ENCODE data around the gene FMNL1. TPM values are rescaled to one million over a fixed set of nuclear protein-coding genes. Genes with fewer than 3 reads are reported as not detected.

The FMNL1 gene
- total RNA-seq, 1 donor from 2014 or later: 26.0 TPM

DNA sequence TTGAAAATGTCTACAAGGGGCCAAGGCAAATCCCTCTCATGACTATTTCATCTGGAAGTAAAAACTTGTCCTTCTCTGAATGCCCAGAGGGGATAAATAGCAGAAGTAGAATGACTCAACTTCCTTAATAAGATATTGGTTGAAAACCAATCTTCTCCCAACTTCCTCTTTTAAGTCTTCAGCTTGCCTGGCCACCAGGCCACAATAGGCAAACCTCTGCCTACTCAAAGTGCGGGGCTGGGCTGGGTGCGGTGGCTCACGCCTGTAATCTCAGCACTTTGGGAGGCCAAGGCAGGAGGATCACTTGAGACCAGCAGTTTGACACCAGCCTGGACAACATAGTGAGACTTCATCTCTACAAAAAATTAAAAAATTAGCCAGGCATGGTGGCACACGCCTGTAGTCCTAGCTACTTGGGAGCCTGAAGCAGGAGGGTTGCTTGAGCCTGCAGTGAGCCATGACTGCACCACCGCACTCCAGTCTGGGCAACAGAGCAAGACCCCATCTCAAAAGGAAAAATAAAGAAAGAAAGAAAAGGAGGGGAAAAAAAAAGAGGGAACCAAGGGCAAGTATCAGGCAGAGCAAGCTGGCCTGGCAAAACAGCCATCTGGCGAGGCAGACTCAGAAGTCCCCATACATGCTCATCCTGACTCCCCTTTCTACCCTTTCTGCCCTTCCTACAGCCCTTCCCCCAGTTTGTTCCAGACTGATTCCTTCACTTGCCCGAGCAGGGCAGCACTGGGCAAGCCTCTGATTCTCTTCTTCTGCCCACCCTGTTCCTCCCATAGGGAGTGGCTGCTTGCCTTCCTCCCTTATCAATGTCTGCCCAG lies 74.5 kb downstream of the FMNL1 start:
- TF ChIP-seq, protein P1, sequence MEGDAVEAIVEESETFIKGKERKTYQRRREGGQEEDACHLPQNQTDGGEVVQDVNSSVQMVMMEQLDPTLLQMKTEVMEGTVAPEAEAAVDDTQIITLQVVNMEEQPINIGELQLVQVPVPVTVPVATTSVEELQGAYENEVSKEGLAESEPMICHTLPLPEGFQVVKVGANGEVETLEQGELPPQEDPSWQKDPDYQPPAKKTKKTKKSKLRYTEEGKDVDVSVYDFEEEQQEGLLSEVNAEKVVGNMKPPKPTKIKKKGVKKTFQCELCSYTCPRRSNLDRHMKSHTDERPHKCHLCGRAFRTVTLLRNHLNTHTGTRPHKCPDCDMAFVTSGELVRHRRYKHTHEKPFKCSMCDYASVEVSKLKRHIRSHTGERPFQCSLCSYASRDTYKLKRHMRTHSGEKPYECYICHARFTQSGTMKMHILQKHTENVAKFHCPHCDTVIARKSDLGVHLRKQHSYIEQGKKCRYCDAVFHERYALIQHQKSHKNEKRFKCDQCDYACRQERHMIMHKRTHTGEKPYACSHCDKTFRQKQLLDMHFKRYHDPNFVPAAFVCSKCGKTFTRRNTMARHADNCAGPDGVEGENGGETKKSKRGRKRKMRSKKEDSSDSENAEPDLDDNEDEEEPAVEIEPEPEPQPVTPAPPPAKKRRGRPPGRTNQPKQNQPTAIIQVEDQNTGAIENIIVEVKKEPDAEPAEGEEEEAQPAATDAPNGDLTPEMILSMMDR (IDR thresholded peaks at IDR 0.05; ENCODE audit: insufficient read depth, low read length, poor library complexity, severe bottlenecking): no peak
- no peaks in the 10 kb centered on the region for H3K27me3 ChIP-seq (ENCODE audit: control insufficient read depth, insufficient read depth, low read length)
- H3K4me3 ChIP-seq (ENCODE audit: low read depth, low read length): no peak overlapping the region
- H3K36me3 ChIP-seq (ENCODE audit: control insufficient read depth, insufficient read depth, low read length): no peaks in the 10 kb centered on the region
- no peak for DNase-seq (ENCODE audit: low read depth)

DNA sequence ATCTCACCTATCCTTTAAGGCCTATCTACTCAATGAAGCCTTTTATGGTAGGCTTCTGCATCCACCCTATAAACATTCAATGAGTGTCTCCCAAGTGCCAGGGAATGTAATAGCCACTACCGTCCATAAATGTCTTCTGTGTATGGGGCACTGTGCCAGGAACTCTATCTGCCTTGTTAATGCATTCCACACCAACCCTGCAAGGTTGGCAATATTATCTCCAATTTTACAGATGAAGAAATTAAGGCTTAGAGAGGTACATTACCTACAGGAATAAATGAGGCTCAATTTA lies 75.1 kb downstream of the FMNL1 start:
- TF ChIP-seq, protein P1 (IDR thresholded peaks at IDR 0.05; ENCODE audit: insufficient read depth, low read length, poor library complexity, severe bottlenecking): no peak
- no peak for DNase-seq (ENCODE audit: low read depth)
- Histone ChIP-seq H3K27me3 (ENCODE audit: control insufficient read depth, insufficient read depth, low read length) (no peaks in the 10 kb centered on the region), H3K36me3 (ENCODE audit: control insufficient read depth, insufficient read depth, low read length) (no peaks in the 10 kb centered on the region), H3K4me3 (ENCODE audit: low read depth, low read length) (no peak overlapping the region)

Other genes starting within 250 kb of the FMNL1 start
- gene DCAKD, start 170.3 kb upstream of the FMNL1 start, total RNA-seq: 61.5 and 65.9 TPM in 2 replicates
- gene NMT1, start 160.6 kb upstream of the FMNL1 start, total RNA-seq: 68.0 and 82.0 TPM in 2 replicates
- gene PLCD3, start 89.4 kb upstream of the FMNL1 start, total RNA-seq: 54.5 and 61.9 TPM in 2 replicates
- 7.1 and 8.2 TPM in 2 replicates for gene ACBD4, start 86.2 kb upstream of the FMNL1 start, total RNA-seq
- gene HEXIM1, start 73.4 kb upstream of the FMNL1 start, total RNA-seq: 17.9 and 20.0 TPM in 2 replicates
- gene HEXIM2, start 60.0 kb upstream of the FMNL1 start, total RNA-seq: 7.7 and 10.4 TPM in 2 replicates
- not detected in 2 replicates for gene SPATA32, start 40.2 kb downstream of the FMNL1 start, total RNA-seq
- 3.8 and 5.4 TPM in 2 replicates for gene MAP3K14, start 95.1 kb downstream of the FMNL1 start, total RNA-seq
- 36.4 and 51.6 TPM in 2 replicates for gene ARHGAP27, start 211.0 kb downstream of the FMNL1 start, total RNA-seq